Loucy (cell line): Measurements from ENCODE around the gene AVPR1B.
"Not testable (repeated sequence)": the region's sequence is repeated elsewhere in the genome, so short reads cannot be mapped to it uniquely, and the experiment has no call there.

Experiments
- H2AFZ ChIP-seq: fragments of 200-600 bp; sonication (generic); 2 replicates; pipeline ENCODE4 v1.6.0; 2016; ENCODE audit warnings: antibody characterized with exemption, mild to moderate bottlenecking, low read length, moderate library complexity
- H3F3A ChIP-seq: fragments of 200-600 bp; 2 replicates; pipeline ENCODE4 v1.6.0; 2016; ENCODE audit warnings: antibody characterized with exemption, low read depth, mild to moderate bottlenecking
- H3K27me3 ChIP-seq: fragments of 200-600 bp; sonication (generic); 2 replicates; pipeline ENCODE4 v1.6.1; 2014; ENCODE audit warnings: low read length, mild to moderate bottlenecking; ENCODE audit not compliant: insufficient read depth, poor library complexity, severe bottlenecking
- H3K36me3 ChIP-seq: fragments of 200-600 bp; sonication (generic); 2 replicates; pipeline ENCODE4 v1.6.1; 2016; ENCODE audit warnings: low read length; ENCODE audit not compliant: insufficient read depth
- H3K4me1 ChIP-seq: fragments of 200-600 bp; sonication (generic); 2 replicates; pipeline ENCODE4 v1.5.1; 2014; ENCODE audit warnings: low read length, mild to moderate bottlenecking; ENCODE audit not compliant: insufficient read depth, poor library complexity, severe bottlenecking
- H3K4me2 ChIP-seq: fragments of 200-600 bp; sonication (generic); 2 replicates; pipeline ENCODE4 v1.6.0; 2014; ENCODE audit warnings: antibody characterized with exemption, low read length, low read depth, mild to moderate bottlenecking; ENCODE audit not compliant: poor library complexity, severe bottlenecking
- H3K4me3 ChIP-seq: fragments of 200-600 bp; sonication (generic); 2 replicates; pipeline ENCODE4 v1.5.1; 2014; ENCODE audit warnings: low read length, mild to moderate bottlenecking, mixed read lengths; ENCODE audit not compliant: poor library complexity, severe bottlenecking
- H3K79me2 ChIP-seq: fragments of 200-600 bp; sonication (generic); 2 replicates; pipeline ENCODE4 v1.6.1; 2014; ENCODE audit warnings: low read length; ENCODE audit not compliant: insufficient read depth
- H3K9ac ChIP-seq: fragments of 200-600 bp; sonication (generic); 2 replicates; pipeline ENCODE4 v1.6.0; 2014; ENCODE audit warnings: mild to moderate bottlenecking, low read depth, low read length, moderate library complexity; ENCODE audit not compliant: poor library complexity, severe bottlenecking
- H3K9me2 ChIP-seq: fragments of 200-600 bp; sonication (generic); replicated peaks from 2 replicates; pipeline ENCODE4 v1.6.1; 2016; ENCODE audit warnings: low read depth, low read length, mixed read lengths
- H3K9me3 ChIP-seq: fragments of 200-600 bp; sonication (generic); 2 replicates; pipeline ENCODE4 v1.6.1; 2014; ENCODE audit warnings: mild to moderate bottlenecking, antibody characterized with exemption, low read length, low read depth; ENCODE audit not compliant: insufficient read depth
- H4K20me1 ChIP-seq: fragments of 200-600 bp; sonication (generic); 2 replicates; pipeline ENCODE4 v1.6.0; 2014; ENCODE audit warnings: antibody characterized with exemption, low read length, mild to moderate bottlenecking; ENCODE audit not compliant: insufficient read depth, poor library complexity, severe bottlenecking
- CTCF ChIP-seq: fragments of 200-600 bp; sonication (generic); conservative IDR thresholded peaks from 2 replicates; pipeline ENCODE4 v1.5.1; 2014; ENCODE audit warnings: mild to moderate bottlenecking, antibody characterized with exemption, low read length
- EZH2phosphoT487 ChIP-seq: fragments of 200-600 bp; IDR thresholded peaks from 2 replicates; pipeline ENCODE4 v1.6.1; 2018; ENCODE audit warnings: antibody characterized with exemption, mild to moderate bottlenecking, moderate library complexity, borderline replicate concordance

Gene AVPR1B

GRCh38 chr1:206067486-206068227 is 49.5 kb downstream of the AVPR1B start:
- peaks cover 20% of the 10 kb centered on the region for H3K4me1 ChIP-seq
- H3K4me2 ChIP-seq = peak overlapping the region; percentile 19
- H3K79me2 ChIP-seq = no peaks in the 10 kb centered on the region
- TF ChIP-seq EZH2phosphoT487 (no peak), CTCF (no peak)
- peaks cover 5% of the 10 kb centered on the region; the same call in 1 of the 2 replicates for H3K36me3 ChIP-seq
- H3F3A ChIP-seq = no peaks in the 10 kb centered on the region
- H3K27me3 ChIP-seq = no peaks in the 10 kb centered on the region
- no peak overlapping the region for H2AFZ ChIP-seq
- peak overlapping the region; percentile 31 for H3K9ac ChIP-seq
- no peaks in the 10 kb centered on the region for H3K9me3 ChIP-seq
- no peaks in the 10 kb centered on the region for H3K9me2 ChIP-seq
- H3K4me3 ChIP-seq = no peak overlapping the region
- H4K20me1 ChIP-seq = no peaks in the 10 kb centered on the region

DNA sequence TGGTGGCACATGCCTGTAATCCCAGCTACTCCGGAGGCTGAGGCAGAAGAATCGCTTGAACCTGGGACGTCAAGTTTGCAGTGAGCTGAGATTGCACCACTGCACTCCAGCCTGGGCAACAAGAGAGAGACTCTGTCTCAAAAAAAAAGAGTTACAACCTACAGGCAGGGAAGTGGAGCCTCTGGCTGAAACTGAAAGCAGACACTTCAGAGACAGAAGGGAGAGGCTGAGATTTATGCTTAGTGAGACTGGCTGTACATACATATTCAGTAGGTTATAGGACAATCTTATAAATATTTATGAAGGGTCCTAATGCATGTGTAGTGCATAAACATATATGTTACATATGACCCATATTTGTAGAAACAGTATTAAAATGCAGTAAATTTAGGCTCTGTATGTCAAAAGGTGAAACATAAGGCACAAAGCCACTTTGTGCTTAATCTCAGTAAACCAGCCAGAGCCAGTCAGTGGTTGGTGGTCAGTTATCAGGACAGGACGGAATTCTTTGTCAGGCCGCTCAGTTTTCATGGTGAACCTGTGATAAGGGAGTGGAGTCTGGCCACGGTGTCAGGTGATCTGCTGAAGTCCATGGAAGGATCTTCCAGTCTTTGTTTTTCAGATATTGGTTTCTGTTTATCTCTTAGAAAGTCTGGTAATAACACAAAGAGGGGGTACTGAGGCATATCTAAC is 50.6 kb downstream of the AVPR1B start:
- H3K9me2 ChIP-seq = no peaks in the 10 kb centered on the region
- TF ChIP-seq CTCF (no peak), EZH2phosphoT487 (no peak)
- no peaks in the 10 kb centered on the region for H3K27me3 ChIP-seq
- H2AFZ ChIP-seq = no peak overlapping the region
- H3K79me2 ChIP-seq = no peaks in the 10 kb centered on the region
- H3K9me3 ChIP-seq = no peaks in the 10 kb centered on the region
- no peaks in the 10 kb centered on the region for H3F3A ChIP-seq
- no peak overlapping the region for H3K4me3 ChIP-seq
- peaks cover 5% of the 10 kb centered on the region; the same call in 1 of the 2 replicates for H3K36me3 ChIP-seq
- H4K20me1 ChIP-seq = no peaks in the 10 kb centered on the region
- no peak overlapping the region for H3K9ac ChIP-seq
- peak overlapping the region; percentile 19 for H3K4me2 ChIP-seq
- H3K4me1 ChIP-seq = peaks cover 20% of the 10 kb centered on the region

DNA sequence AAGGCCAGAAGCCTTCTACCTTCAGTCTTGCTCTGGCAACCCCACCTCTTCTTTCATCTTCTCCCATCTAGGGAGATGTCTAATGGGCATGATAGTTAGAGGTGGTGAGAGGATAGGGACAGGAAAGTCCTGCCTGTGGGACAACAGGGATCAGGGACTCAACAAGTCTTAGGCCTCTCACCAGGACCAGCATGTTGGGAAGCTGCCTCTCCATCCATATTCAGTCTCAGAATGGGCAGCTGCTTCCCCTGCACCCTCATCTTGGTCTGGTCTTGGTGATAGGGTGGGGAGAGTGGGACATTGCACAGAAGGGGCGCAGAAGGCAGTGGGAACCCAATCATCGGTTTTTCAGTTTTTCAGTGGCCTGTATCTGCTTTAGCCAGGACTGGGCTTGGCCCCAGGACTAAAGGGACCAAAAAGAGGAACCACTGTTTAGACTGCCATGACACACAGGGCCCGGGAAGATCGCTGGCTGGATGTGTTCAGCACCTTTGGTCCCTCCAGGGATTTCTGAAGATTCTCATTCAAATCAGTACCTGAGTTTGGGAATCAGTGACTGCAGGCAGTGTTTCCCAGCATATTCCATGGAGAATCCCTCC is 51.5 kb downstream of the AVPR1B start:
- H3K36me3 ChIP-seq = peaks cover 5% of the 10 kb centered on the region; the same call in 1 of the 2 replicates
- no peak overlapping the region for H2AFZ ChIP-seq
- H3K4me2 ChIP-seq = no peak overlapping the region
- H3K9ac ChIP-seq = no peak overlapping the region
- H4K20me1 ChIP-seq = no peaks in the 10 kb centered on the region
- no peak overlapping the region for H3K4me3 ChIP-seq
- H3K9me2 ChIP-seq = no peaks in the 10 kb centered on the region
- no peaks in the 10 kb centered on the region for H3K9me3 ChIP-seq
- no peaks in the 10 kb centered on the region for H3F3A ChIP-seq
- H3K79me2 ChIP-seq = no peaks in the 10 kb centered on the region
- H3K27me3 ChIP-seq = no peaks in the 10 kb centered on the region
- TF ChIP-seq EZH2phosphoT487 (no peak), CTCF (no peak)
- H3K4me1 ChIP-seq = peaks cover 20% of the 10 kb centered on the region

DNA sequence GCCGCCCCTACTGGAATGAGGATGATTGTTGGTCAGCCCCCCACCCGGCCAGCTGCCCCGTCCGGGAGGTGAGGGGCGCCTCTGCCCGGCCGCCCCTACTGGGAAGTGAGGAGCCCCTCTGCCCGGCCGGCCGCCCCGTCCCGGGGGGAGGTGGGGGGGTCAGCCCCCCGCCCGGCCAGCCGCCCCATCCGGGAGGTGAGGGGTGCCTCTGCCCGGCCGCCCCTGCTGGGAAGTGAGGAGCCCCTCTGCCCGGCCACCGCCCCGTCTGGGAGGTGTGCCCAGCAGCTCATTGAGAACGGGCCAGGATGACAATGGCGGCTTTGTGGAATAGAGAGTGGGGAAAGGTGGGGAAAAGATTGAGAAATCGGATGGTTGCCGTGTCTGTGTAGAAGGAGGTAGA is 52.7 kb downstream of the AVPR1B start:
- not testable (repeated sequence) for H3K4me2 ChIP-seq, H3K4me3 ChIP-seq, H3K9me3 ChIP-seq, H3F3A ChIP-seq, H3K27me3 ChIP-seq, H4K20me1 ChIP-seq, H3K36me3 ChIP-seq, H3K79me2 ChIP-seq, H2AFZ ChIP-seq, H3K9me2 ChIP-seq, H3K9ac ChIP-seq
- H3K4me1 ChIP-seq = peaks cover 28% of the 10 kb centered on the region

GRCh38 chr1:206064001-206064400 is 53.2 kb downstream of the AVPR1B start:
- H3K4me3 ChIP-seq, H4K20me1 ChIP-seq, H3K9me3 ChIP-seq, H3F3A ChIP-seq, H3K36me3 ChIP-seq, H3K9me2 ChIP-seq, H3K9ac ChIP-seq, H2AFZ ChIP-seq, H3K27me3 ChIP-seq, H3K4me2 ChIP-seq, H3K79me2 ChIP-seq: not testable (repeated sequence)
- H3K4me1 ChIP-seq = peaks cover 33% of the 10 kb centered on the region
